WTC11 (cell line): ENCODE data around the gene MYBPH. TPM values are rescaled to one million over a fixed set of nuclear protein-coding genes. Genes with fewer than 3 reads are reported as not detected.

ENCODE experiments used
- ATAC-seq: fragments of 200-7000 bp; cut with Tn5 transposase; 2 replicates; pipeline ENCODE4 v1.10.0; 2021; ENCODE audit warnings: mild to moderate bottlenecking, moderate library complexity
- CTCF ChIA-PET: fragments of 300-600 bp; sonication (Branson Sonifier 250); formaldehyde crosslinking; loops from one replicate; lab custom pipeline; 2021; ENCODE audit warnings: antibody characterized with exemption; lab: Charles Lee
- POLR2A ChIA-PET: fragments of 350-600 bp; sonication (Branson Sonifier 250); formaldehyde crosslinking; loops from one replicate; lab custom pipeline; 2021; ENCODE audit warnings: antibody characterized with exemption; lab: Charles Lee
- DNase-seq: peaks from one replicate; pipeline ENCODE4 v3.0.0; 2021; ENCODE audit warnings: low spot score
- H3K27ac Mint-ChIP-seq: 2 replicates; pipeline ENCODE4 v1.8.0; 2021; ENCODE audit warnings: mixed read lengths
- H3K27me3 Mint-ChIP-seq: 2 replicates; pipeline ENCODE4 v1.8.0; 2021; ENCODE audit warnings: low read depth, mild to moderate bottlenecking, moderate library complexity, mixed read lengths
- H3K36me3 Mint-ChIP-seq: 2 replicates; pipeline ENCODE4 v1.8.0; 2021; ENCODE audit warnings: mixed read lengths
- H3K4me1 Mint-ChIP-seq: 2 replicates; pipeline ENCODE4 v1.8.0; 2022; ENCODE audit warnings: mixed read lengths
- H3K4me3 Mint-ChIP-seq: 2 replicates; pipeline ENCODE4 v1.8.0; 2021; ENCODE audit warnings: mild to moderate bottlenecking, moderate library complexity, mixed read lengths
- H3K9me3 Mint-ChIP-seq: 2 replicates; pipeline ENCODE4 v1.8.0; 2021; ENCODE audit warnings: mixed read lengths
- E2F4 ChIP-seq: sonication (generic); formaldehyde crosslinking; IDR thresholded peaks from 2 replicates; pipeline ENCODE4 v1.8.1; 2022; ENCODE audit warnings: low read depth, mild to moderate bottlenecking, moderate library complexity, missing genetic modification reagents, borderline replicate concordance
- EMX1 ChIP-seq: fragments of 250-450 bp; sonication (Bioruptor Pico); IDR thresholded peaks from 2 replicates; pipeline ENCODE4 v1.8.0; 2021; ENCODE audit warnings: mild to moderate bottlenecking
- ETV6 ChIP-seq: sonication (generic); formaldehyde crosslinking; IDR thresholded peaks from 2 replicates; pipeline ENCODE4 v1.8.1; 2022; ENCODE audit warnings: mild to moderate bottlenecking, missing genetic modification reagents
- GABPB1 ChIP-seq: sonication (generic); formaldehyde crosslinking; IDR thresholded peaks from 2 replicates; pipeline ENCODE4 v1.8.1; 2023; ENCODE audit warnings: mild to moderate bottlenecking, missing genetic modification reagents
- GTF2I ChIP-seq: fragments of 250-450 bp; sonication (Bioruptor Pico); conservative IDR thresholded peaks from 2 replicates; pipeline ENCODE4 v1.4.0; 2021; ENCODE audit warnings: mild to moderate bottlenecking
- KAT7 ChIP-seq: sonication (generic); formaldehyde crosslinking; IDR thresholded peaks from 2 replicates; pipeline ENCODE4 v1.8.1; 2023; ENCODE audit warnings: missing genetic modification reagents, mild to moderate bottlenecking, borderline replicate concordance
- MYBL2 ChIP-seq: sonication (generic); formaldehyde crosslinking; IDR thresholded peaks from 2 replicates; pipeline ENCODE4 v1.8.1; 2023; ENCODE audit warnings: mild to moderate bottlenecking, moderate library complexity, missing genetic modification reagents
- NFATC4 ChIP-seq: fragments of 250-450 bp; sonication (Bioruptor Pico); IDR thresholded peaks from 2 replicates; pipeline ENCODE4 v1.9.0; 2021; ENCODE audit warnings: mild to moderate bottlenecking
- PREB ChIP-seq: sonication (generic); formaldehyde crosslinking; IDR thresholded peaks from 2 replicates; pipeline ENCODE4 v1.8.1; 2022; ENCODE audit warnings: mild to moderate bottlenecking, missing genetic modification reagents, moderate library complexity, borderline replicate concordance
- PRRX2 ChIP-seq: fragments of 250-450 bp; sonication (Bioruptor Pico); IDR thresholded peaks from 2 replicates; pipeline ENCODE4 v1.8.0; 2021; ENCODE audit warnings: mild to moderate bottlenecking
- RORB ChIP-seq: fragments of 250-450 bp; sonication (Bioruptor Pico); IDR thresholded peaks from 2 replicates; pipeline ENCODE4 v1.9.0; 2021; ENCODE audit warnings: mild to moderate bottlenecking
- SMAD4 ChIP-seq: sonication (generic); formaldehyde crosslinking; IDR thresholded peaks from 2 replicates; pipeline ENCODE4 v1.8.0; 2022; ENCODE audit warnings: mild to moderate bottlenecking, missing genetic modification reagents
- TCF7 ChIP-seq: sonication (generic); formaldehyde crosslinking; IDR thresholded peaks from 2 replicates; pipeline ENCODE4 v1.8.0; 2022; ENCODE audit warnings: mild to moderate bottlenecking, low read depth, missing genetic modification reagents, moderate library complexity
- TP53 ChIP-seq: sonication (generic); formaldehyde crosslinking; IDR thresholded peaks from 2 replicates; pipeline ENCODE4 v1.8.1; 2023; ENCODE audit warnings: mild to moderate bottlenecking, missing genetic modification reagents
- ZNF219 ChIP-seq: sonication (generic); formaldehyde crosslinking; IDR thresholded peaks from 2 replicates; pipeline ENCODE4 v1.8.0; 2023; ENCODE audit warnings: missing genetic modification reagents, mild to moderate bottlenecking, borderline replicate concordance
- ZNF423 ChIP-seq: fragments of 250-450 bp; sonication (Bioruptor Pico); IDR thresholded peaks from 2 replicates; pipeline ENCODE4 v2.1.2; 2022; ENCODE audit warnings: mild to moderate bottlenecking, moderate library complexity
- total RNA-seq: library from RNA; stranded (reverse); gene quantifications from 3 replicates; pipeline ENCODE4 v1.2.3, GENCODE V29; 2021
- TF ChIP-seq, protein P1 (sequence below): fragments of 200-600 bp; IDR thresholded peaks from 2 replicates; pipeline ENCODE4 v1.8.0; 2022; ENCODE audit warnings: antibody characterized with exemption
- TF ChIP-seq, protein P2 (sequence below): sonication (generic); formaldehyde crosslinking; IDR thresholded peaks from 2 replicates; pipeline ENCODE4 v1.8.1; 2023; ENCODE audit warnings: mild to moderate bottlenecking, moderate library complexity, missing genetic modification reagents
- TF ChIP-seq, protein P3 (sequence below): fragments of 250-450 bp; sonication (Bioruptor Pico); IDR thresholded peaks from 2 replicates; pipeline ENCODE4 v1.8.0; 2021; ENCODE audit warnings: mild to moderate bottlenecking
- TF ChIP-seq, protein P4 (sequence below): sonication (generic); formaldehyde crosslinking; IDR thresholded peaks from 2 replicates; pipeline ENCODE4 v1.8.0; 2022; ENCODE audit warnings: mild to moderate bottlenecking, missing genetic modification reagents
- TF ChIP-seq, protein P5 (sequence below): sonication (generic); formaldehyde crosslinking; IDR thresholded peaks from 2 replicates; pipeline ENCODE4 v1.8.1; 2023; ENCODE audit warnings: mild to moderate bottlenecking, missing genetic modification reagents, moderate library complexity

Gene MYBPH
- total RNA-seq, 1 experiment from 2014 or later = not detected

DNA sequence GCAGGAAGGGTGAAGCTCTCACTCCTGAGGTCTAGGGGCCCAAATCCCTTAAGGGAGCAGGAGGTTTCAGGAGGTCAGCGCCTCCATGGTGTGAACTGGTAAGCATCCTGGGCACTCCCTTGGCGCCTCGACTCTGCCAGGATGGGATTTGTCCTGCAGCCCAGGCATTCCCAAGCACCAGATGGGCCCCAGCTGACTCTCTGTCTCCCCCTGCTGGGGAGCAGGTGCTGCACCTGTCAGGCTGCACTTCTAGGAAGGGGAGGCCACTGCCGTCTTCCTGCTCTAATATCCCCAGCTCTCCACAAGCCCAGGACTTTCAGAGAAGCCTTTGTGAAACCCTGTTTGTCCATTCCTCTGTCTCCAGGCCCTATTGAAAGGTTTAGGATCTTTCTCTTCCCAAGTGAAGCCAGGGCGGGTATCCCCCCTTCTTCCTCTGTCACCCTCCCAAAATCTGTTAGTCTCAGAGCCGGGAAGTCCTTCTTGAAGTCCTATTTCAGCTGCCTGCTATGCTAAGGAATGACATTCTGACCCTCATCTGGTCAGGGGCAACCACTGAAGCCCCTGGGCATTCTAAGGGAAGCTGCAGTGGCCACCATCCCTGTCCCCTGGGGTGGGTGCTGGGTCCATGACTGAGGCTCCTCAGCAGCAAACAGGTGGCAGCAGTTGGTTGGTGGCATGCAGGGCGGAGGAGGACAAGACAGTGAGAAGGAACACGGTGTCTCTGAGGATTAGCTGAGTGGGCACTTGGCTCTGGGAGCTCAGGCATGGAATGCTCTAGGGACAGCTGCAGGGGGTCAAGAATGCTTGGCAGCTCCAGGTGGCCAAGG, 3.2 kb downstream of the MYBPH start:
- no peak overlapping the region for H3K27ac Mint-ChIP-seq
- H3K9me3 Mint-ChIP-seq = no peaks in the 10 kb centered on the region
- peak; percentile 91 for ATAC-seq
- DNase-seq = peak; percentile 88
- peaks cover 11% of the 10 kb centered on the region for H3K4me1 Mint-ChIP-seq
- H3K36me3 Mint-ChIP-seq = no peaks in the 10 kb centered on the region
- CTCF ChIA-PET = interaction anchor here (0.6 to 7.1 kb wide), 43 partner anchors 8 to 739 kb away, joined by 3 to 110 read pairs (median 7); partner anchors contain the start of genes ADORA1, BTG2, CHI3L1 and MYOG
- TF ChIP-seq ZNF423 (0 out of 2 replicates have a peak, but pooled peaks have one; percentile 42), MYBL2 (CRISPR knock-in tag) (no peak), ZNF219 (no peak)
- TF ChIP-seq, protein P1, sequence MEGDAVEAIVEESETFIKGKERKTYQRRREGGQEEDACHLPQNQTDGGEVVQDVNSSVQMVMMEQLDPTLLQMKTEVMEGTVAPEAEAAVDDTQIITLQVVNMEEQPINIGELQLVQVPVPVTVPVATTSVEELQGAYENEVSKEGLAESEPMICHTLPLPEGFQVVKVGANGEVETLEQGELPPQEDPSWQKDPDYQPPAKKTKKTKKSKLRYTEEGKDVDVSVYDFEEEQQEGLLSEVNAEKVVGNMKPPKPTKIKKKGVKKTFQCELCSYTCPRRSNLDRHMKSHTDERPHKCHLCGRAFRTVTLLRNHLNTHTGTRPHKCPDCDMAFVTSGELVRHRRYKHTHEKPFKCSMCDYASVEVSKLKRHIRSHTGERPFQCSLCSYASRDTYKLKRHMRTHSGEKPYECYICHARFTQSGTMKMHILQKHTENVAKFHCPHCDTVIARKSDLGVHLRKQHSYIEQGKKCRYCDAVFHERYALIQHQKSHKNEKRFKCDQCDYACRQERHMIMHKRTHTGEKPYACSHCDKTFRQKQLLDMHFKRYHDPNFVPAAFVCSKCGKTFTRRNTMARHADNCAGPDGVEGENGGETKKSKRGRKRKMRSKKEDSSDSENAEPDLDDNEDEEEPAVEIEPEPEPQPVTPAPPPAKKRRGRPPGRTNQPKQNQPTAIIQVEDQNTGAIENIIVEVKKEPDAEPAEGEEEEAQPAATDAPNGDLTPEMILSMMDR = peak; percentile 96
- no peaks in the 10 kb centered on the region for H3K27me3 Mint-ChIP-seq
- no peak overlapping the region for H3K4me3 Mint-ChIP-seq
- POLR2A ChIA-PET = interaction anchor here (1.1 to 1.9 kb wide), 2 partner anchors 45 to 55 kb away, joined by 4 to 6 read pairs; partner anchors contain the start of gene ADORA1

- Mint-ChIP-seq H3K9me3 (no peaks in the 10 kb centered on the region), H3K36me3 (no peaks in the 10 kb centered on the region), H3K27ac (no peak overlapping the region), H3K4me3 (no peak overlapping the region), H3K4me1 (peaks cover 13% of the 10 kb centered on the region), H3K27me3 (no peaks in the 10 kb centered on the region)
- ChIA-PET POLR2A (interaction anchor here (1.1 to 1.9 kb wide), 2 partner anchors 44 to 54 kb away, joined by 4 to 6 read pairs; partner anchors contain the start of gene ADORA1), CTCF (interaction anchor here (0.6 to 7.1 kb wide), 39 partner anchors 8 to 136 kb away, joined by 3 to 110 read pairs (median 8); partner anchors contain the start of genes ADORA1, BTG2, CHI3L1 and MYOG)
- DNase-seq (no peak), ATAC-seq (no peak)
- TF ChIP-seq, protein P2, sequence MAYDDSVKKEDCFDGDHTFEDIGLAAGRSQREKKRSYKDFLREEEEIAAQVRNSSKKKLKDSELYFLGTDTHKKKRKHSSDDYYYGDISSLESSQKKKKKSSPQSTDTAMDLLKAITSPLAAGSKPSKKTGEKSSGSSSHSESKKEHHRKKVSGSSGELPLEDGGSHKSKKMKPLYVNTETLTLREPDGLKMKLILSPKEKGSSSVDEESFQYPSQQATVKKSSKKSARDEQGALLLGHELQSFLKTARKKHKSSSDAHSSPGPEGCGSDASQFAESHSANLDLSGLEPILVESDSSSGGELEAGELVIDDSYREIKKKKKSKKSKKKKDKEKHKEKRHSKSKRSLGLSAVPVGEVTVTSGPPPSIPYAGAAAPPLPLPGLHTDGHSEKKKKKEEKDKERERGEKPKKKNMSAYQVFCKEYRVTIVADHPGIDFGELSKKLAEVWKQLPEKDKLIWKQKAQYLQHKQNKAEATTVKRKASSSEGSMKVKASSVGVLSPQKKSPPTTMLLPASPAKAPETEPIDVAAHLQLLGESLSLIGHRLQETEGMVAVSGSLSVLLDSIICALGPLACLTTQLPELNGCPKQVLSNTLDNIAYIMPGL (CRISPR knock-in tag) = no peak
- TF ChIP-seq, protein P3, sequence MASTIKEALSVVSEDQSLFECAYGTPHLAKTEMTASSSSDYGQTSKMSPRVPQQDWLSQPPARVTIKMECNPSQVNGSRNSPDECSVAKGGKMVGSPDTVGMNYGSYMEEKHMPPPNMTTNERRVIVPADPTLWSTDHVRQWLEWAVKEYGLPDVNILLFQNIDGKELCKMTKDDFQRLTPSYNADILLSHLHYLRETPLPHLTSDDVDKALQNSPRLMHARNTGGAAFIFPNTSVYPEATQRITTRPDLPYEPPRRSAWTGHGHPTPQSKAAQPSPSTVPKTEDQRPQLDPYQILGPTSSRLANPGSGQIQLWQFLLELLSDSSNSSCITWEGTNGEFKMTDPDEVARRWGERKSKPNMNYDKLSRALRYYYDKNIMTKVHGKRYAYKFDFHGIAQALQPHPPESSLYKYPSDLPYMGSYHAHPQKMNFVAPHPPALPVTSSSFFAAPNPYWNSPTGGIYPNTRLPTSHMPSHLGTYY (CRISPR knock-in tag) = no peak
- TF ChIP-seq PRRX2 (no peak), PREB (CRISPR knock-in tag) (no peak), TCF7 (CRISPR knock-in tag) (no peak), NFATC4 (CRISPR knock-in tag) (no peak), RORB (no peak), MYBL2 (CRISPR knock-in tag) (no peak), GTF2I (CRISPR knock-in tag) (no peak), TP53 (CRISPR knock-in tag) (no peak), GABPB1 (CRISPR knock-in tag) (no peak), EMX1 (CRISPR knock-in tag) (no peak), E2F4 (no peak), SMAD4 (CRISPR knock-in tag) (no peak), ETV6 (CRISPR knock-in tag) (no peak), KAT7 (CRISPR knock-in tag) (no peak)
- TF ChIP-seq, protein P4, sequence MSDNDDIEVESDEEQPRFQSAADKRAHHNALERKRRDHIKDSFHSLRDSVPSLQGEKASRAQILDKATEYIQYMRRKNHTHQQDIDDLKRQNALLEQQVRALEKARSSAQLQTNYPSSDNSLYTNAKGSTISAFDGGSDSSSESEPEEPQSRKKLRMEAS (CRISPR knock-in tag) = no peak
- TF ChIP-seq, protein P5, sequence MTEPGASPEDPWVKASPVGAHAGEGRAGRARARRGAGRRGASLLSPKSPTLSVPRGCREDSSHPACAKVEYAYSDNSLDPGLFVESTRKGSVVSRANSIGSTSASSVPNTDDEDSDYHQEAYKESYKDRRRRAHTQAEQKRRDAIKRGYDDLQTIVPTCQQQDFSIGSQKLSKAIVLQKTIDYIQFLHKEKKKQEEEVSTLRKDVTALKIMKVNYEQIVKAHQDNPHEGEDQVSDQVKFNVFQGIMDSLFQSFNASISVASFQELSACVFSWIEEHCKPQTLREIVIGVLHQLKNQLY (CRISPR knock-in tag) = no peak
Observed at GRCh38 chr1:203171341-203172183, 4.1 kb downstream of the MYBPH start.
